ENCODE data around the gene OTP.

OTP gene

DNA sequence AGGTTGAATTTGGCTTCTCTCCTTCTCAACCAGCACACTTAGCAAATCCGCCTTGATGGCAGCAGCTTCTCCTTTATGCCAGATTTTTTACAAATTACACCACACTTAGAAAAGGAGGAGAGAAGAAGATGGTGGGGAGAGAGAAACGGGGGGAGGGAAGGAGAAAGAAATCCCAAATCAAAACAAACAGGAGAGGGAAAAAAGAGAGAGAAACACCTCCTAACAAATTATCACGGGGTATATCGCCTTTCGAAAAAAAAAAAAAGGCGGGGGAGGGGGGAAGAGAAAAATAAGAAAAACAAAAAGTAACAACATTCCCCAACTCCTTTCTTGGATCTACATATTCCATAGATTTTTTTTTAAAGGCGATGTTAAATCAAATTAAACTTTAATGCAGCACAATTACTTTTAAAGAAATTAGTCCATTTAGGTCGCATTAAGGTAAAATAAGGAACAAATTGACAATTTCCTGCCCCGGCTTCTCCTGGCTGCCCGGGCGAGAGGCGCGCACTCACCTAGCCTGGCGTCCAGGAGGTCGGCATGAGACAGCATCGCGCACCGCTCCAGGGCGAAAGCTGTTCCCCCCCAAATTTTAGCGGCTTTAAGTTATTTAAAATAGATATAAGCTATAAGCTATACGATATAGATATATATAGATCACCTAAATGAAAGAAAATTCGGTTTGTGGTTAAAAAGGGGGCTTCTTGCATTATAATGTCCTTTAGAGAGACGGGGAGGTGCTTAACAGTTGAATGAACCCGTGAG lies at the start of gene OTP:
OTP (minus strand) TSS at position 716 of the 765 bp plus-strand sequence; CDS start at position 552, 164 bp downstream.
- no peak for DNase-seq (ENCODE audit: low read depth, low spot score)

DNA sequence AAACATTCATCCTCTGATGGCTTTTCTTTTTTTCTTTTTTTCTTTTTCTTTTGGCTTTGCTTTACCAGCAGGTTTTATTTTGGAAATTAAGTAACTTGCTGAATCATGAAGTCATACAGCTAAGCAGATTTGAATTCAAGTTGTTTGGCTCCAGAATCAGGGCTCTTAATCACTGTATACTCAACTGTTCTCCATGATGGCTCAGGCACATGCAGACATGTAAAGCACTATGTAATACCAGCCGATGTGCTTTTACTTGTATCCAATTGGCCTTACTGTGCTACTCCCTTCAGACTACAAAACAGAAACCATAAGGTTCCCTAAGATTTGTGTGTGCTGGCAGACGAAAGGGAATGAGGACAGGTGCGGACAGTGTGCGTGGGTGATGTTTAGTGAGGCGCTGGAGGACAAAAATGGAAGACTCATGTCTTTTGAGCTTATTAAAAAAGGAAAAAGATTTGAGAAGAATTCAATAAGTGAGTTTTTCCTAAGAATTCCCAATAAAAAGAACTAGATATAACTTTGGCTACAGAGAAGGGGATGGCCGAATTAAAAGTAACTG lies 44.7 kb upstream of the OTP start:
- DNase-seq (ENCODE audit: low read depth, low spot score) = no peak

DNA sequence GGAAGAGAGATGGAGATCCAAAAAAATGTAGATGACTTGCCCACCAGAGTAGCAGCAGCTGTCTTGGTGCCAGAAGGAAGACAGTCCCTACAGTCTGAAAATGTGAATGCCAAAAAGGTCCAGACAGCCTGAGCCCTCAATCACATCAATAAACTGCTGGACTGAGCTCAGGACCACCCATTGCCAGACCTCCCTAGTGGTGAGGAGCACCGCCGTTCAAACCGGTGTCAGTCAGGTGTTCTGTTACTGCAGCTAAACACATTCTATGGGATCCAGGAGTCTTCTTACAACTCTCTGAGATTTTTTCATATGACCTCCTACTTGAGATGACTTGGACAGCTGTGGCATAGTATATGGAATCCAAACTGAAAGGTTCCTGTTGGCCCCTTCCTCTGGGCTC lies 32.0 kb upstream of the OTP start:
- DNase-seq (ENCODE audit: low read depth, low spot score) = no peak

DNA sequence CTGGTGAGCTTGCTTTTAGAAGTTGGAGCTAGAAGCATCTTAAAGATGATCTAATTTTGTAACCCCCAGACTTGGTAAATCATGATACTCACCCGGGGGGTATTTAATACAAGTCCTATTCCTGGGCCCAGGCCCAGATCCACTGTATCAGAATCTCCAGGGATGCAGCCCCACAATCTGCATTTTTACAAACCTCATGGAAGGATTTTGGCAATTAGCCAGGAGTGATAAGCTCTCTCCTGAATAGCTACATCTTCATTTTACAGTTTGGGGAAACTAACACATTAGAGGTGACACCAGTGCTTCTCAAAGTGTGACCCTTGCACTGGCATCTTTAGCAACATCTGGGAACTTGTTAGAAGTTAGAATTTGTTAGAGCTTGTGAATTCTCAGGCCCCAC lies 31.2 kb upstream of the OTP start:
- DNase-seq (ENCODE audit: low read depth, low spot score) = no peak

DNA sequence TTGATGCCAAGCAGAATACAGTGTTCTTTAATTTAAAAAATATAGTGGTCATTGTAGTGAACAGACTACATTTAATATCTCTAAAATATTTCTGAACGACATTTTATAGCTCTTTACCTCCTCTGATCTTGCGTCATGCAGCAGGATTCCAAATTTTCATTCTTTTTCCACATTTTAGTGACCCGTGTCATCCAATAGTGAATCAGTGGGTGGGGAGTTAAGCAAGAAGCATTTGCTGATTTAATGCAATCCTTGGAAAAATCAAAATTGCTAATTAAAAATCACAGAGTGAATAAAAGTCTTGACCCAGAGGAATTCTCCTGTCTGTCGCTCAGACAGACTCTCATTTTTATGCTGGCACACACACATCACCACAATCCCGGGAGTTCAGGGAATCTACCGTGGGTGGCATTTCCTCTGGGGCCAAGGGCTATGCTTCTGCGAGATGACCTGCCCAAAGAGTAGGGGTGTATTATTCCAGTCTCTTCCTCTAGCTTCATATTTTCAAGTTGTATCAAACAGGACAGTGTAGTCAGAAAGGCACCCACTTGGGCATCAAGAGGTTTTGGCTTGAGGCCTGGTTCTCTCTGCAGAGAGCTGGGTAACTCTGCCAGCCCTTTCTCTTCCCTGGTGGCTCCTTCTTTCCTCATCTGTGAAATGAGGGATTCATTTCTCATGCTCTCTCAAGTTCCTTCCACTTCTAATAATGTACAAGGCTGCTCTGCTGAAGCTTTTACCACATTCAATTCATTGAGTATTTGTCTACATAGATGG lies 24.8 kb upstream of the OTP start:
- no peak for DNase-seq (ENCODE audit: low read depth, low spot score)

DNA sequence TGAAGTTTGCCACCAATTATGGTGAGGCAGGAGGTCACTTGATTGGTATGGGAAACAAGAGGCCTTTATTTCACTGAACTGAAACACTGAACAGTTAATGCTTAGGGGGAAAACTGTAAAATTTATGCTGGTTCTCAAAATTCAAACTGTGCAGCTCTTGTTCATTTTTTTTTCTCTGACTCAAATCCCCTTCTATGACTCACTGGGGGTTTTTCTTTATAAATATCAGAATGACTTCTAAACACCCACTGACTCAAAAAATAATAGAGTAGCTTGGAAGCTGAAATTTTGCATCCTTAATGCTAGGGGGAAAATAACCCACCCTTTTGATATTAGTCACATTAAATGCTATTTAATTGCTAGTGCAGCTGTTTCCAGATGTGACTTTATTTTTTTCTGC lies 24.1 kb upstream of the OTP start:
- no peak for DNase-seq (ENCODE audit: low read depth, low spot score)

DNA sequence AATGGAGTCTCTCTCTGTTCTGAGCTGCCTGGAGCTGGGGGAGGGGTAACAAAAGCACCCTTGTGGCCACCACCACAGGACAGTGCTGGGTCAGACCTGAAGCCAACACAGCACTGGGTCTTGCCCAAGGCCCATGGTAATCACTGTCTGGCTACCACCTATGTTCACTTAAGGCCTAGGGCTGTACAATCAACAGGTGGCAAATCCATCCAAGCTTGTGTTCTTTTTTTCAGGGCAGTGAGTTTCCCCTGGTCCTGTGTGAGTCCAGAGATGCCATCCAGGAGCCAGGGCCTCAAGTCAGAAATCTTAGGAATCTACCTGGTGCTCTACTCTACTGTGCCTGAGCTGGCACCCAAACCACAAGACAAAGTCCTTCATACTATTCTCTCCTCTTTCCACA lies 20.1 kb upstream of the OTP start:
- no peak for DNase-seq (ENCODE audit: low read depth, low spot score)

DNA sequence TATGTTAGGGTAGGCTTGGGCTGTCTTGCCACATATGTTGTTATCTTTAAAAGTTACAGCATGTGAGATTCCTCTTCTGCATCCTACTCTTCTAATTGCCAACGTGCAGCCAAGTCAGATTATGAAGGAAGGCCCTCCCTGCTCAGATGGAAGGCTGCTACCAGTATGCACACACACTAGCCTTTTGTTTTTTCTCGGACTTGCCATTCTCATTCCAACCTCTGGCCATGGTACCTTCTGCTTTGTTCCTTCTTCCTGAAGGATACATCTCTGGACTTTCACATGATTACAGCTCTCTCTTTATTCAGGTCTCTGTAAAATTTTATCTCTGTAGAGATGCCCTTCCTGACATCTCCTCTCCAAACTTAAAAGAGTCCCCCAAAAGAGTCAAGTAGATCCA lies 12.8 kb upstream of the OTP start:
- DNase-seq (ENCODE audit: low read depth, low spot score) = no peak

DNA sequence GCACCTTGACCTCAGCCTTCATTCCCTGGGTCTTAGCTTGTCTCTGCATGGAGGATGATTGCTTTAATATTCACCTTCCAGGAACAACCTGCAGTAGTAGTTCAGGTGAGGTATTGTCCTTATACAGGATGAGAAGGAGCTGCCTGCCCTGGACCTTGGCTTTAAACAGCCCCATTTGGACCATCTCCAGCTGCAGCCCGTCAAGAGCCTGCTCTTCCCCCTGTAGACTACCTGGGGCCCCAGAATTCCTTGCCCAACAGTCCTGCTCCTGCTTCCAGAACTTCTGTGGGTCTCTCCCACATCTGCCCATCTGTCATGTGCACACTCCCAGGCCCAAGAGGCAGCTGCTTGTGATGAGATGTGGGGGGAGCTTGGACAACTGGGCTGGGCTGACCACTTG lies 12.2 kb upstream of the OTP start:
- DNase-seq (ENCODE audit: low read depth, low spot score) = no peak

DNA sequence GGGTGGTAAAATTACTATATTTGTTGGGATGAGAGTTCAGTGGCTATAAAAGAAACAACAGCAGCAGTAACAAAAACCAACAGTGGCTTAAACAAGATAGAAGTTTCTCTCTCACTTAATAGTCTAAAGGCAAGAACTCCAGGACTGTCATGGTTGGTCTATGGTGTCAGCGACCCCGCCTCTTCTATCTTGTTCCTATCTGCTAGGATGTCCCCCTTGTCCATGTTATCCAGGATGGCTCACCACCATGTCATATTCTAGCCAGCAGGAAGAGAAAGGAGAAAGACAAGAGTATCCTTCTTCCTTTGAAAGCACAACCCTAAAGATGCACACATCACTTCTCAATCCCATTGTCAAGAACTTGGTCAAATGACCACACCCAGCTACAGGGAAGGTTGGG lies 11.3 kb upstream of the OTP start:
- no peak for DNase-seq (ENCODE audit: low read depth, low spot score)

DNA sequence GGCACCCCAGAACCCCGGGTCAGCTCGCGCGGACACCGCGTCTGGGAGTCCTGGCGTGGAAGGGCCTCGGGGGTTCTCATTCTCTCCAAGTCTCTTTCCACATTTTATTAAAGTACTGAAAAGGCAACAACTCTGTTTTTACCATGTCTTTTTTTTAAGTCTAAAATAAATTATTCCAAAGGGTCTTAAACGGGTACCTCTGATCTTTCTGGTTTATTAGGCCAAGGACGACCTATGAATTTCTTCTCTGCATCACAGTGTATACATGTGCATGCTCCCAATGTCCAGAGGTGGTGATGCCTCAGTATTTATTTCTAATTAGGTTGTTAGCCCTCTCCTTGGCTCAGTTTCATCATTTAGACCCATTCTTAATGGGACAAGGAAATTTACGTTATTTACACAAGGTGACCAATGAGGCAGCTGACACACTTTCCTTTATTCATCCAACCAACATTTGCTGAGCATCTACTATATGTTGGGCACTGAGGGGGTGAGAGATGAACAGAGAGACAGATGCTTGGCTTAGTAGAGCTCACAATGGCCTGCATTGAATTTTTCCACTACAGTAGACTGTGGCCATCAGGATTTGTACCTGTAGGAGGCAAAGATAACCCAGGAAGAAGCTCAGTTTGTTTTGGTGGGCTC lies 7.6 kb upstream of the OTP start:
- DNase-seq (ENCODE audit: low read depth, low spot score) = no peak

DNA sequence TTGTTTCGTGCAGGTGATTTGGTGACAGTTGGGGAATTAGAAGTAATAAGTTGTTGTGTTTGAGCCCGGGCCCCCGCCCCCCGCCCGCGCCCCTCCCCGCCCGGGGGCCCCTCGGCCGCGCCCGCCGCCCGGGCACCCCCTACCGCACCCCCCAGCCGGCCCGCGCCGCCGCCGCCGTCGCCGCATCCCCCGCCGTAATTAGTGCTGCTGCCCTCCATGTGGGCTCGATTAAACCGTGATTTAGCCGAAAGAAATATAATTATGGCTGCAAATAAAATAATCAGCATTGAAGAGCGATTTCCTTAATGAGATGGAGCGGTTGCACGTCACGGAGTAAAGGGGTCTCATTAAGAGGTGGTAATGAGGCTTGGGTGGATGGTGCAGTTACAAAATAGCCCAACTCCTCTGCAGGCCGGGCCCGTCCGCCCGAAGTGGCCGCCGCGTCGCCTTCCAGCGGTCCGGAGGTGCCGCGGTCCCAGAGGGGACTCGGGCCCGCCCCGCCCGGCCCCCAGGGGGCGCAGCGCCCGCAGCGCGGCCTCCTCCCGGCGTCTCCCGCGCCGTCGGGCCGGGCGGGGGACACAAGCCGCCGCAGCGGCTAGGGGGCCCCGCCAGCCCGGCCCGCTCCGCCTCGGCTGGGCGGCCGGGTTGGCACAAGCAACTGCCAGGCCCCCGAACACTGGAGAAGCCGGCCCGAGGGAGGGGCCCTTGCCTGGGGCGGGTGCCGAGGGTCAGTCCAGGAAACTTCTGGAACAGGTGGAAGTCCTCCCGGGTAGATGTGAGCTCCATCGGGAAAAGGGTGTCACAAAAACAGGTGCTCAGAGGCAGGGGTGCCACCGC lies 6.9 kb upstream of the OTP start:
- no peak for DNase-seq (ENCODE audit: low read depth, low spot score)

DNA sequence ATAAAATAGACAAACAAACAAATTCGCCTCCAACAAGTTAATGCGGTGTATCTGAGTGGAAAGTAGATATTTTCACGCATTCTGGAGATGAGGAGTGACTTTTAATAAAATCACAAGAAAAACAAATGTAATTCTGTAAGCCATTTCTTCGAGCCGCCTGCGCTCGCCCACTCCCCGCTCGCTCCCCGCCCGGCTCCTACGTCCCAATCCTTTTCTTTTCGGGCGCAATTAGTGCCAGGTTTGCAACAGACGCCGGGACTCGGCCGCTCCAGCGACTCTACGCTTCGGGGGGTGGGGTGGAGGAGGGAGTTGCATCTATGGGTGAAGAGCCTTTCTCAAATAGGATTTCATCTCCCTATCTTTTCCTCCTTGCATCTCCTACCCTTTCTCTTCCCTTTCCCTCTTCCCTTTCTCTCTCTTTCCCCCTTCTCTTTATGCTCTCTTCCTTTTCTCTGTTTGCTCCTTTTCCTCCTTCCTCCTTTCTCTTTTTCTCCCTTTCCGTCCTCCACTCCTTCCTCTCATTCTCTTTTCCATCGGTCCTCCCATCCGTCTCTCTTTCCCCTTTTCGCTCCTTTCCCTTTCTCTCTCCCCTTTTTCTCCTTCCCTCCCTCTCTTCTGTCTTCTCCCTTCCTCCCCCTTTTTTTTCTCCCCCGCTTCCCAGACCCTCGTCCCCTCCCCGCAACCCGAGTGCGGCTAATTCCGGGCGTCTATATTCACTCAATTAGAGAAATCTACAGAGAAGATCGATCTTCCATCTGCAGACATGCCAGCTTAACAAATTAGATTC lies 6.1 kb upstream of the OTP start:
- no peak for DNase-seq (ENCODE audit: low read depth, low spot score)

DNA sequence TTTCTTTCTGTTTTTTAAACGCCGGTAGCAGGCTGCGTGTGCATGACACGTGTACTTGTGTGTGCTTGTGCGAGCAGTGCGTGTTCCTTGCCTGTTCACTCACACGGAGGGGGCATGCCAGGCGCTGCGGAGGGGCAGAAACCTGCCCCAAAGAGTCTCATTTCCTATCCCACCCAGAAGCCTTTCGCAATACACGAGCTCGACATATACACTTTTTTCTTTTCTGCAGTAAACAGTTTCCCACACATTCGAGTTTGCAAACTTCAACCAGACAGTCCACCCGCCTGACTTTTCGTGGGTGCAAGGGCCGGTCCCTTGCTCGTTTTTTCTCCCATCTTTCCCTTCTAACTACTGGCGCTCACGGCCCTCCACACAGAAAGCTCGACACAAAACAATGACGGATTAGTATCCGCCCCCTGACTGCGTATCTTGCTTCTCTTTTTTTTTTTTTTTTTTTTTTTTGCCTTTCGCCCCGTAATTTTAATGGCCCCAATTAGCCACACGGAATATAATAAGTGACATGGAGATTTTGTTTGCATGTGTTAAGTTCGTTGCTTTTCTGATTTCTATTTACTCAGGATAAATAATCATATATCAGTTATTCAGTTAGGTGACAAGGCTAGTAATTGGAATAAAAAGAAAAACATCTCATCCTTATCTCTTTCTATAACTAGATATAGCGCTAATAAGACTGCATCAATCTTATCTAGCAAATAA lies 5.3 kb upstream of the OTP start:
- DNase-seq (ENCODE audit: low read depth, low spot score) = no peak

DNA sequence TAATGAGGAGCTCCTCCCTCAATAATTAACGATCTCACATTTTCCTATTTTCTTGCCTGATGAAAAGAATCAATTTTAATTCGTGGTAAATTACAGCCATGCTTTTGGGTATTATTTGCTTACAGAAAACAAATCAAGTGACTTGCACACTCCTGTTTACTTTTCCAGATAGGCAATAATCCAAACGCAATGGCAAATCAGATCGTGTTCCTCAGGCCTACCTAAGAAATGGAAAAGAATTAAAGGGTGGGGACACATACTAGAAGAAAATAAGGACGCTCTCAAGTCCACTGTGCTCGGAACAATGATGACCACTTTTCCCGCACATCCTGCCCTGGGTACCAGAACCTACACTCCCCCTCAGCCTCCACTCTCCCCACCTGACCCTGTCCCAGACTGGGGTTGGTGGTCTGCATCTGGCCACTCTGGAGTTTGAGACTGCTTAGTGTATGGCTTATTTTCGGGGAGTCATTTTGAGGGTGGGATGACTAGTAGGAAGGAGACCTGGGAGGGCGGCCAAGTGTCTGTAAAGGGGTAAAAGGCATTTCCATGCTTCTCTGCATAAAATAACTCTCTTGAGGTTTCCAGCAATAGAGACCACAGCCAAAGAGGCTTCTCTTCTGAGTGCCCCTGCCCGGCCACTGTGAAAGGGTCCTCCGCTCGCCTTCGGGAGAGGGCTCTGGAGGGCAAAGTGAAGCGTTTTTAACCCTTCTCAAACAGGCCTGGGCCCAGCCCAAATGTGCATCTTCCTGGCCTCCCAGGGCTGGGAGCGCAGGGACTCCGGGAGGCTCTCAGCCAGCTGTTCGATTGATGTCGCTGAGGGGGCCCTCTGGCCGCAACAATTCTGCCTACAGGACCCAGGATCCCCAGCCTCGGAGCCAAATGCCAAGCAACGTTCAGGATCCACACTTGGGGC lies 4.5 kb upstream of the OTP start:
- no peak for DNase-seq (ENCODE audit: low read depth, low spot score)

DNA sequence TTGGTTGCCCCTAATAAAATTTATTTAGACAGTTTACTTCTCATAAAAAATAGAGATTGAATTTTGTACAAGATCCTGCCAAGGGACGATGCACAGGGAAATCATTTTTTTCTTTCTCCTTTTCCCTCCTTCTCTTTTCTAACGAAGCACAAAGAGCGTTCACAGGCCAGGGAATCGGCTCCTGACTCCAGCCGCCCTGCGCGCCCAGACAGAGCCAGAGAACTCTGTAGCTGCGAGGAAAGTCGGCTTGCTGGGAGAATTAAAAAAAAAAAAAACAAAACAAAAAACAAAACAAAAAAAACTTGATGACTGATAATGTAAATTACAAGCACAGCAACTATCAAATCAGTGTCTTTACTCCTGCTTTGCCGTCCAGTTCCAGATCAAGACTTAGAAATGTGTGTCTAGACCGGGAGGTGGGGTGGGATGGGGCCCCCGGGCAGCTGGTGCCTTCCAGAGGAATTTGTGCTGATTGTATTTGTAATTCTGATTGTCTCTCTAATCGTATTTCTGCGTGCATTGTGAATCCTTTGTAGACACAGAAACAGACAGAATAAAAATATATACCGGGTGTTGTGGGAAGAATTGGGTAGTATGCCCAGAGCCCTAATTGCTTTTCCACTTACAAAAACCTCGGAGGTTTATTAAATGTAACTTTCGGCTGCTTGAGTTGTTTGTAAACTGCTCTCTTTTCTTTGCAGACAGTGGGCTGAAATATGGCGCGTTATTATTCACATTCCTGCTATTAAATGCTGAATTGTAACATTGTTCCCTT lies 3.6 kb upstream of the OTP start:
- no peak for DNase-seq (ENCODE audit: low read depth, low spot score)

DNA sequence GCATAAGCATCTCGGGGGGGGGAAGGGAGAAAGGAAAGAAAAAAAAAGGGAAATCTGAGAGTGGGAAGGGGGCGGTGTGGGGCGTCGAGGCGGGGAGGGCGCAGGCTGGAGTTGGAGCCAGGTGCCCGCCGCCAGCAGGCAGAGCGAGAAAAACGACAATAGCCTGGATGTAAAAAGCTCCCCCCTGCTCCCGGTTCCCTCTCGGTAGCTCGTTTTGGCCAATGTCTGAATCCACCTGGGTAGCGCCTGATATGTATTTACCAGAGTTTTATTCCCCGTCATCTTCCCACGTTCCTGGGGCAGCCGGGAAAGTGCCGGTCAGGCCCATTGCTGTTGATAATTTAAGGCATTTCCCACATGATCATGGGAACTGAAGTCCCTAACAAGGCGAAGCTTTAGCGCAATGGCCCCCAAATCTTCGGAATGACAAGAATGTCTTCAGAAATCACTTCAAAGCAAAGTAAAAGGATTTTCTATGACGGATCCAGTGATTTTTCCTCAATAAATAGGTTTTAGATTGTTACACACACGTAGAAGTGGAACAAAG lies 3.0 kb upstream of the OTP start:
- no peak for DNase-seq (ENCODE audit: low read depth, low spot score)
